H1 (cell line): ENCODE results near the gene SYTL1. TPM values are rescaled to one million over a fixed set of nuclear protein-coding genes. Genes with fewer than 3 reads are reported as not detected.
A peak's percentile ranks its signal among the peaks of the same experiment; 100 is the strongest.

Experiments
- CTCF ChIA-PET: fragments of 300-600 bp; sonication (Branson Sonifier 250); formaldehyde crosslinking; loops from one replicate; lab custom pipeline; 2021; ENCODE audit not compliant: partially characterized antibody; lab: Charles Lee
- POLR2A ChIA-PET: fragments of 300-600 bp; sonication (Branson Sonifier 250); formaldehyde crosslinking; loops from one replicate; lab custom pipeline; 2021; ENCODE audit warnings: inconsistent platforms; ENCODE audit not compliant: partially characterized antibody; lab: Charles Lee
- DNase-seq, 2 experiments: peaks; one replicate each; pipeline versions ENCODE4 v3.0.0 to v3.0.0-alpha.2; 2010 to 2022; ENCODE audit warnings: low spot score in 2 of 2, low read depth in 1 of 2, mixed read lengths in 1 of 2
- FAIRE-seq: peaks from 2 replicates; lab custom pipeline; 2011; peaks lifted over from hg19 to GRCh38; lab: Jason Lieb, UNC
- H2AFZ ChIP-seq: 2 replicates; pipeline ENCODE4 v1.8.1; 2012; ENCODE audit warnings: low read length, inconsistent platforms
- H2AK5ac ChIP-seq: 2 replicates; pipeline ENCODE4 v1.6.1; 2013; ENCODE audit warnings: low read depth, low read length
- H2BK120ac ChIP-seq: replicated peaks from 2 replicates; pipeline ENCODE3; 2013; ENCODE audit warnings: low read depth, low read length, inconsistent platforms
- H2BK12ac ChIP-seq: 2 replicates; pipeline ENCODE4 v1.6.1; 2013; ENCODE audit warnings: low read depth, low read length
- H2BK15ac ChIP-seq: 2 replicates; pipeline ENCODE4 v1.6.1; 2013; ENCODE audit warnings: low read length
- H2BK20ac ChIP-seq: 2 replicates; pipeline ENCODE4 v1.6.1; 2013; ENCODE audit warnings: low read length
- H2BK5ac ChIP-seq: 2 replicates; pipeline ENCODE4 v1.6.1; 2013; ENCODE audit warnings: low read depth, low read length
- H3K14ac ChIP-seq: 2 replicates; pipeline ENCODE4 v1.6.1; 2013; ENCODE audit warnings: inconsistent platforms; ENCODE audit not compliant: insufficient read length
- H3K18ac ChIP-seq: 2 replicates; pipeline ENCODE4 v1.6.1; 2013; ENCODE audit warnings: low read length; ENCODE audit errors: extremely low read depth
- H3K23ac ChIP-seq: 2 replicates; pipeline ENCODE4 v1.6.1; 2013; ENCODE audit warnings: inconsistent platforms; ENCODE audit not compliant: insufficient read length
- H3K23me2 ChIP-seq: 2 replicates; pipeline ENCODE4 v1.6.1; 2013; ENCODE audit warnings: low read depth, low read length
- H3K27ac ChIP-seq: 2 replicates; pipeline ENCODE4 v1.6.1; 2011; ENCODE audit warnings: low read depth, low read length, inconsistent platforms
- H3K27me3 ChIP-seq, 4 experiments: replicated peaks in 1 of 4; 1 replicate in 1 of 4; 2 replicates in 3 of 4; pipeline versions ENCODE4 v1.6.1 to v1.8.1; 2011 to 2013; ENCODE audit warnings: low read length in 3 of 4, mild to moderate bottlenecking in 3 of 4, inconsistent platforms in 2 of 4, mixed read lengths in 2 of 4, moderate library complexity in 1 of 4; ENCODE audit not compliant: control insufficient read depth in 3 of 4, insufficient read depth in 3 of 4; ENCODE audit errors: extremely low read depth in 1 of 4
- H3K36me3 ChIP-seq, 4 experiments: 2 replicates each; pipeline versions ENCODE4 v1.6.1 to v1.8.1; 2011 to 2013; ENCODE audit warnings: mild to moderate bottlenecking in 4 of 4, low read length in 3 of 4, moderate library complexity in 2 of 4, control low read depth in 1 of 4, inconsistent platforms in 1 of 4; ENCODE audit not compliant: insufficient read depth in 4 of 4, control insufficient read depth in 2 of 4
- H3K4ac ChIP-seq: replicated peaks from 2 replicates; pipeline ENCODE3; 2013; ENCODE audit warnings: low read length, low read depth, mixed read lengths, inconsistent platforms; ENCODE audit not compliant: insufficient read length
- H3K4me1 ChIP-seq, 4 experiments: replicated peaks in 1 of 4; 1 replicate in 1 of 4; 2 replicates in 3 of 4; pipeline versions ENCODE4 v1.6.1 to v1.8.1; 2011 to 2013; ENCODE audit warnings: low read length in 3 of 4, inconsistent platforms in 2 of 4, mixed read lengths in 1 of 4; ENCODE audit not compliant: insufficient read depth in 4 of 4, control insufficient read depth in 3 of 4
- H3K4me2 ChIP-seq, 2 experiments: 2 replicates each; pipeline versions ENCODE4 v1.6.1 to v1.8.1; 2011 to 2013; ENCODE audit warnings: low read depth in 2 of 2, low read length in 2 of 2, control low read depth in 1 of 2, inconsistent platforms in 1 of 2, mild to moderate bottlenecking in 1 of 2; ENCODE audit not compliant: insufficient read depth in 1 of 2
- H3K4me3 ChIP-seq, 4 experiments: fragments of 200-600, 300-600 bp in 1 of 4; sonication (generic), shearing (Covaris generic), sonication (Bioruptor Twin) in 1 of 4; 2 replicates each; pipeline versions ENCODE4 v1.5.1 to v1.8.1; 2011 to 2016; ENCODE audit warnings: low read length in 4 of 4, low read depth in 3 of 4, control low read depth in 2 of 4, inconsistent platforms in 2 of 4, mild to moderate bottlenecking in 2 of 4, mixed read lengths in 1 of 4, moderate library complexity in 1 of 4; ENCODE audit not compliant: insufficient read depth in 2 of 4; ENCODE audit errors: extremely low read depth in 1 of 4
- H3K56ac ChIP-seq: replicated peaks from 2 replicates; pipeline ENCODE3; 2013; ENCODE audit warnings: low read depth, mild to moderate bottlenecking, mixed read lengths, low read length, inconsistent platforms; ENCODE audit not compliant: insufficient read length
- H3K79me1 ChIP-seq: 2 replicates; pipeline ENCODE4 v1.6.1; 2013; ENCODE audit warnings: low read depth, low read length, control low read depth
- H3K79me2 ChIP-seq, 2 experiments: 2 replicates each; pipeline versions ENCODE4 v1.6.1 to v1.8.1; 2012 to 2013; ENCODE audit warnings: low read length in 2 of 2, mild to moderate bottlenecking in 2 of 2, inconsistent platforms in 1 of 2; ENCODE audit not compliant: insufficient read depth in 2 of 2, control insufficient read depth in 1 of 2
- H3K9ac ChIP-seq, 4 experiments: replicated peaks in 1 of 4; 1 replicate in 1 of 4; 2 replicates in 3 of 4; pipeline versions ENCODE4 v1.6.1 to v1.8.1; 2011 to 2013; ENCODE audit warnings: low read depth in 3 of 4, low read length in 3 of 4, control low read depth in 2 of 4, mild to moderate bottlenecking in 2 of 4, moderate library complexity in 2 of 4, inconsistent platforms in 1 of 4; ENCODE audit errors: extremely low read depth in 1 of 4
- H3K9me3 ChIP-seq, 2 experiments: 2 replicates each; pipeline versions ENCODE4 v1.6.1 to v1.8.1; 2012 to 2013; ENCODE audit warnings: mild to moderate bottlenecking in 2 of 2, moderate library complexity in 2 of 2, control low read depth in 1 of 2, inconsistent platforms in 1 of 2, low read depth in 1 of 2, low read length in 1 of 2, mixed read lengths in 1 of 2; ENCODE audit not compliant: insufficient read depth in 2 of 2
- H4K20me1 ChIP-seq, 2 experiments: replicated peaks in 1 of 2; 2 replicates each; pipeline versions ENCODE3 to v1.8.1; 2011 to 2013; ENCODE audit warnings: inconsistent platforms in 2 of 2, low read length in 2 of 2, mild to moderate bottlenecking in 1 of 2; ENCODE audit not compliant: insufficient read depth in 2 of 2, control insufficient read depth in 1 of 2
- H4K5ac ChIP-seq: 2 replicates; pipeline ENCODE4 v1.6.1; 2013; ENCODE audit warnings: low read length, low read depth, mixed read lengths, inconsistent platforms; ENCODE audit not compliant: insufficient read length
- H4K8ac ChIP-seq: 2 replicates; pipeline ENCODE4 v1.8.0; 2013; ENCODE audit warnings: mild to moderate bottlenecking, moderate library complexity, low read length, inconsistent platforms; ENCODE audit not compliant: insufficient read depth; ENCODE audit errors: extremely low read depth
- H4K91ac ChIP-seq: replicated peaks from 2 replicates; pipeline ENCODE3; 2013; ENCODE audit warnings: low read length, mixed read lengths, inconsistent platforms; ENCODE audit not compliant: insufficient read length
- ATF3 ChIP-seq: IDR thresholded peaks from 2 replicates; pipeline ENCODE4 v1.6.1; 2011; ENCODE audit warnings: low read depth, mild to moderate bottlenecking, low read length; ENCODE audit not compliant: insufficient read depth
- CBX5 ChIP-seq: fragments of 300-800, 300-1000 bp; sonication (generic); IDR thresholded peaks from 2 replicates; pipeline ENCODE4 v1.7.1; 2016; ENCODE audit warnings: antibody characterized with exemption, low read length, low read depth
- CBX8 ChIP-seq: fragments of 300-800, 300-1000 bp; sonication (generic); IDR thresholded peaks from 2 replicates; pipeline ENCODE4 v1.7.1; 2016; ENCODE audit warnings: low read depth, low read length, borderline replicate concordance
- KDM4A ChIP-seq: IDR thresholded peaks from one replicate; pipeline ENCODE4 v1.7.1; 2012; ENCODE audit warnings: low read depth, mild to moderate bottlenecking, moderate library complexity, low read length, inconsistent platforms; ENCODE audit not compliant: severe bottlenecking
- WGBS, 2 experiments: shearing (Covaris generic) in 1 of 2; methylation state at CpG; one replicate each; pipeline versions ENCODE4 v1.1.6 to v1.1.7; 2013 to 2015; ENCODE audit warnings: low lambda C conversion rate in 2 of 2, mixed read lengths in 2 of 2, inconsistent platforms in 1 of 2, low coverage in 1 of 2, missing lambda C conversion rate in 1 of 2; ENCODE audit not compliant: insufficient replicate concordance in 2 of 2, insufficient coverage in 1 of 2, insufficient read length in 1 of 2; ENCODE audit errors: extremely low coverage in 1 of 2, missing lambda C conversion rate in 1 of 2; 5-methylcytosine and 5-hydroxymethylcytosine counted together
- polyA plus RNA-seq, 7 experiments: library from polyadenylated mRNA; depleted of rRNA in 3 of 7; stranded (reverse) in 5 of 7; unstranded in 2 of 7; fragments of >200 nt in 5 of 7; fragments of 200-250 nt in 2 of 7; gene quantifications; 1 replicate in 5 of 7; 2 replicates in 1 of 7; 4 replicates in 1 of 7; pipeline versions ENCODE4 v1.2.1 to v1.2.3, GENCODE V29; 2011 to 2013; ENCODE audit warnings: missing spikeins in 2 of 7, mixed read lengths in 2 of 7
- total RNA-seq: library from RNA; stranded (reverse); fragmentation: NEBNext Ultra II Directional; extraction: Animal tissue kit (Norgen Biotek cat#: 25700); gene quantifications from 2 replicates; pipeline ENCODE4 v1.2.1, GENCODE V29; 2021

SYTL1 gene
- total and polyA plus RNA-seq, 2 of the 8 experiments (the other 6 are each of a cell fraction or from before 2014, with no cell fraction given): 6.4 to 19.5 TPM

DNA sequence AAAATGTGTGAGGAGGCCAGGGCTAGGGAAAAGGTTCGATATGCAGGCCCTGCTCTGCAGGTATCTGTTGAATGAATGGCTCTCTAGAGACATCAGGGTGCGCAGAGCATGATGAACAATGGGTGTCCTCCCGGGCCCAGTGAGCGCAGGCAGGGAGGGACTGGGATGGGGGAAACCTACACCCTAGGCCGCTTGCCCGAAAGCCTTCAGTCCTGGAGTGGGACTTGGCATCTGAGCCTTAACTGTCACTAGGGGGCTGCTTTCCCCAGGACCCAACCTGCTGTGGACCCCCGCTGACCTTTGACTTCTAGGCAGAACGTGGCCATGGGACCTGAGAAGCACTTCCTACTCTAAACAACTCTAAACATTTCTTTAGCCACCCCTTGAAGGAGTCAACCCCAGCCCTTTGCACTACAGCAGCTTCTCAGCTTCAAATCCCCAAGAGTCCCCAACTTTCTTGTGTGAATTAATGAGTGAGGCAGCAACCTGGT is 25.4 kb downstream of the SYTL1 start:
- no peak for DNase-seq
- no peak overlapping the region for H3K4ac ChIP-seq
- H3K27ac ChIP-seq: no peak overlapping the region
- H2BK15ac ChIP-seq: peak overlapping the region; percentile 76; the same call in 1 of the 2 replicates
- H3K14ac ChIP-seq: no peak overlapping the region
- H2BK5ac ChIP-seq: peak overlapping the region; percentile 45; the same call in 1 of the 2 replicates
- peak overlapping the region; percentile 79 for H4K91ac ChIP-seq
- peaks cover 3 to 16% (median 6%) of the 10 kb centered on the region in 4 experiments for H3K4me1 ChIP-seq
- H3K4me3 ChIP-seq: peak overlapping the region; percentile 62 to 71 (median 64)
- H3K79me2 ChIP-seq: no peaks in the 10 kb centered on the region
- H4K20me1 ChIP-seq: peaks cover 0 to 2% of the 10 kb centered on the region in 2 experiments
- H3K4me2 ChIP-seq: peak overlapping the region; percentile 85 to 97
- H2BK120ac ChIP-seq: peak overlapping the region; percentile 85
- POLR2A ChIA-PET: interaction anchor here (0.9 to 10.3 kb wide), 6 partner anchors 14 to 71 kb away, joined by 3 to 101 read pairs (median 6); partner anchors contain the start of gene CD164L2
- H2BK20ac ChIP-seq: 0 out of 2 replicates have a peak overlapping the region, but pooled peaks have one; percentile 68
- peak overlapping the region; percentile 84 for H3K18ac ChIP-seq
- CTCF ChIA-PET: interaction anchor here (0.6 to 28.8 kb wide), 16 partner anchors 11 to 302 kb away, joined by 3 to 625 read pairs (median 8); partner anchors contain the start of genes CD164L2, FCN3 and GPR3
- H3K9me3 ChIP-seq: no peaks in the 10 kb centered on the region
- peak overlapping the region in 3 of 4 experiments; percentile 29 to 39 (median 34); a peak in 4 of 7 replicates for H3K9ac ChIP-seq
- WGBS, 2 experiments: 25% methylated on average over 8 of the region's 8 CpGs; no CpG with 5 or more reads in 1 of the 2 experiments
- H2AFZ ChIP-seq: peak overlapping the region; percentile 80; the same call in 1 of the 2 replicates
- no peak overlapping the region for H3K23ac ChIP-seq
- H3K23me2 ChIP-seq: peaks cover 2% of the 10 kb centered on the region; the same call in 1 of the 2 replicates
- H2AK5ac ChIP-seq: no peak overlapping the region
- H3K56ac ChIP-seq: no peak overlapping the region
- no peaks in the 10 kb centered on the region for H3K79me1 ChIP-seq
- H2BK12ac ChIP-seq: peak overlapping the region; percentile 1; the same call in 1 of the 2 replicates
- peak overlapping the region; percentile 46 for H4K5ac ChIP-seq
- no peaks in the 10 kb centered on the region; a peak in 1 of 7 replicates for H3K27me3 ChIP-seq
- H3K36me3 ChIP-seq: no peaks in the 10 kb centered on the region
- H4K8ac ChIP-seq: no peak overlapping the region
- FAIRE-seq: no peak
- TF ChIP-seq CBX5: no peak
- TF ChIP-seq ATF3: no peak
- TF ChIP-seq KDM4A: peak; percentile 43
- no peak for TF ChIP-seq CBX8
